ENCODE measurements around the gene AMBRA1. TPM values are rescaled to one million over a fixed set of nuclear protein-coding genes. Genes with fewer than 3 reads are reported as not detected.

Gene AMBRA1
- total RNA-seq, 2 experiments from 2014 or later, result 24.6 to 30.7 TPM

DNA sequence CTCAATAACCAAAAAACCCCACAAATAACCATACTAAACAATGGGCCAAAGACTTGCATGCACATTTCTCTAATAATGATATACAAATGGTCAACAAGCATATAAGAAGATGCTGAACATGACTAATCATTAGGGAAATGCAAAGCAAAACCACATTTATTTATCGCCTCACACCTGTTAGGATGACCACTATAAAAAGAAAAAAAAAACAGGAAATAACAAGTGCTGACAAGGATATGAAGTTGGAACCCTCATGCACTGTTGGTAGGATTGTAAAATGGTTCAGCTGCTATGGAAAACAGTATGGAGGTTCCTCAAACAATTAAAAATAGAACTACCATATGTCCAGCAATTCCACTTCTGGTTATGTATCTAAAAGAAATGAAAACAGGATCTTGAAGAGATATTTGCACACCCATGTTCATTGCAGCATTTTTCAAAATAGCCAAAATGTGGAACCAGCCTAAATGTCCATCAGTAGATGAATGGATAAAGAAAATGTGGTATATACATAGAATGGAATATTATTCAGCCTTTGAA lies 66.2 kb downstream of the AMBRA1 start:
- Histone ChIP-seq H3K9me3 (ENCODE audit: low read length) (no peaks in the 10 kb centered on the region), H3K27ac (ENCODE audit: low read depth, low read length, poor library complexity, severe bottlenecking) (no peak overlapping the region), H4K20me1 (ENCODE audit: insufficient read depth, low read length) (peaks cover 6% of the 10 kb centered on the region; the same call in 1 of the 2 replicates), H3K4me2 (ENCODE audit: low read length) (peak overlapping the region; percentile 29), H3K79me2 (ENCODE audit: insufficient read depth, low read depth, low read length) (peaks cover 41% of the 10 kb centered on the region), H3K4me3 (ENCODE audit: low read depth, low read length, poor library complexity, severe bottlenecking) (no peak overlapping the region), H3K36me3 (ENCODE audit: insufficient read depth, low read length) (peaks cover 11% of the 10 kb centered on the region), H3K4me1 (ENCODE audit: insufficient read depth, low read length, poor library complexity, severe bottlenecking) (peaks cover 15% of the 10 kb centered on the region), H3K9me2 (ENCODE audit: insufficient read depth, low read length) (no peaks in the 10 kb centered on the region), H2AFZ (ENCODE audit: low read length) (no peak overlapping the region)
- peak; percentile 13 for DNase-seq (ENCODE audit: low spot score)
- TF ChIP-seq, protein P1, sequence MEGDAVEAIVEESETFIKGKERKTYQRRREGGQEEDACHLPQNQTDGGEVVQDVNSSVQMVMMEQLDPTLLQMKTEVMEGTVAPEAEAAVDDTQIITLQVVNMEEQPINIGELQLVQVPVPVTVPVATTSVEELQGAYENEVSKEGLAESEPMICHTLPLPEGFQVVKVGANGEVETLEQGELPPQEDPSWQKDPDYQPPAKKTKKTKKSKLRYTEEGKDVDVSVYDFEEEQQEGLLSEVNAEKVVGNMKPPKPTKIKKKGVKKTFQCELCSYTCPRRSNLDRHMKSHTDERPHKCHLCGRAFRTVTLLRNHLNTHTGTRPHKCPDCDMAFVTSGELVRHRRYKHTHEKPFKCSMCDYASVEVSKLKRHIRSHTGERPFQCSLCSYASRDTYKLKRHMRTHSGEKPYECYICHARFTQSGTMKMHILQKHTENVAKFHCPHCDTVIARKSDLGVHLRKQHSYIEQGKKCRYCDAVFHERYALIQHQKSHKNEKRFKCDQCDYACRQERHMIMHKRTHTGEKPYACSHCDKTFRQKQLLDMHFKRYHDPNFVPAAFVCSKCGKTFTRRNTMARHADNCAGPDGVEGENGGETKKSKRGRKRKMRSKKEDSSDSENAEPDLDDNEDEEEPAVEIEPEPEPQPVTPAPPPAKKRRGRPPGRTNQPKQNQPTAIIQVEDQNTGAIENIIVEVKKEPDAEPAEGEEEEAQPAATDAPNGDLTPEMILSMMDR (conservative IDR thresholded peaks at IDR 0.05; ENCODE audit: low read length), result no peak
- TF ChIP-seq EZH2phosphoT487 (IDR thresholded peaks at IDR 0.05; ENCODE audit: borderline replicate concordance, low read depth, low read length), result no peak
- ChIA-PET CTCF (ENCODE audit: unreplicated experiment) (no interaction called here), POLR2A (no interaction called here)
- BruUV-seq (replicated peaks), result no TSS peak
- intact Hi-C loops (cut with micrococcal nuclease; ENCODE audit: unreplicated experiment), result loop anchor here (10.0 kb wide), 1 partner anchor 293 kb away; no protein-coding TSS in a partner anchor

- BruUV-seq (replicated peaks), result no TSS peak
- H3K4me2 ChIP-seq (ENCODE audit: low read length), result no peak overlapping the region
- H4K20me1 ChIP-seq (ENCODE audit: insufficient read depth, low read length), result peaks cover 15% of the 10 kb centered on the region; the same call in 1 of the 2 replicates
- H3K27ac ChIP-seq (ENCODE audit: low read depth, low read length, poor library complexity, severe bottlenecking), result no peak overlapping the region
- peaks cover 50% of the 10 kb centered on the region for H3K79me2 ChIP-seq (ENCODE audit: insufficient read depth, low read depth, low read length)
- CTCF ChIA-PET (ENCODE audit: unreplicated experiment), result no interaction called here
- peaks cover 22% of the 10 kb centered on the region for H3K4me1 ChIP-seq (ENCODE audit: insufficient read depth, low read length, poor library complexity, severe bottlenecking)
- intact Hi-C loops (cut with micrococcal nuclease; ENCODE audit: unreplicated experiment), result loop anchor here (10.0 kb wide), 1 partner anchor 292 kb away; no protein-coding TSS in a partner anchor
- POLR2A ChIA-PET, result interaction anchor here (0.6 to 1.1 kb wide), 2 partner anchors 10 to 34 kb away, joined by 3 read pairs; no protein-coding TSS in a partner anchor
- no peaks in the 10 kb centered on the region for H3K9me3 ChIP-seq (ENCODE audit: low read length)
- no peak for DNase-seq (ENCODE audit: low spot score)
- H3K9me2 ChIP-seq (ENCODE audit: insufficient read depth, low read length), result no peaks in the 10 kb centered on the region
- TF ChIP-seq EZH2phosphoT487 (IDR thresholded peaks at IDR 0.05; ENCODE audit: borderline replicate concordance, low read depth, low read length), result no peak
- TF ChIP-seq, protein P1 (conservative IDR thresholded peaks at IDR 0.05; ENCODE audit: low read length), result no peak
- peaks cover 11% of the 10 kb centered on the region for H3K36me3 ChIP-seq (ENCODE audit: insufficient read depth, low read length)
- no peak overlapping the region for H3K4me3 ChIP-seq (ENCODE audit: low read depth, low read length, poor library complexity, severe bottlenecking)
- H2AFZ ChIP-seq (ENCODE audit: low read length), result no peak overlapping the region
Observed at GRCh38 chr11:46526216-46527215, 67.3 kb downstream of the AMBRA1 start.
